Testis (tissue), 2 donors: ENCODE results near the gene DAP3.

Source experiments
- CTCF ChIP-seq, 3 experiments: fragments of 450-650 bp in 2 of 3; fragments of 200-600 bp in 1 of 3; sonication (generic) in 1 of 3; IDR thresholded peaks; one replicate each; pipeline ENCODE4 v1.5.1; 2016 to 2019; ENCODE audit warnings: antibody characterized with exemption in 3 of 3, mild to moderate bottlenecking in 2 of 3, moderate library complexity in 1 of 3
- POLR2A ChIP-seq: fragments of 450-650 bp; IDR thresholded peaks from one replicate; pipeline ENCODE4 v1.6.1; 2017; ENCODE audit warnings: antibody characterized with exemption, mild to moderate bottlenecking, moderate library complexity

GRCh38 chr1:155645648-155646047 lies 43.2 kb upstream of the DAP3 start:
- TF ChIP-seq CTCF (IDR thresholded peaks at IDR 0.05) (no peak), POLR2A (no peak)
